Hematopoietic multipotent progenitor cell treated with erythropoietin and hydrocortisone succinate and interleukin-3 and kit ligand, for 15 days (in vitro differentiated cells): Measurements from ENCODE around the gene KLHL29.

Experiments used
- DNase-seq: peaks from one replicate; pipeline ENCODE4 v3.0.0-alpha.2; 2015; ENCODE audit warnings: low spot score

Gene KLHL29

GRCh38 chr2:23550553-23550952 lies 165.6 kb downstream of the KLHL29 start:
- no peak for DNase-seq

DNA sequence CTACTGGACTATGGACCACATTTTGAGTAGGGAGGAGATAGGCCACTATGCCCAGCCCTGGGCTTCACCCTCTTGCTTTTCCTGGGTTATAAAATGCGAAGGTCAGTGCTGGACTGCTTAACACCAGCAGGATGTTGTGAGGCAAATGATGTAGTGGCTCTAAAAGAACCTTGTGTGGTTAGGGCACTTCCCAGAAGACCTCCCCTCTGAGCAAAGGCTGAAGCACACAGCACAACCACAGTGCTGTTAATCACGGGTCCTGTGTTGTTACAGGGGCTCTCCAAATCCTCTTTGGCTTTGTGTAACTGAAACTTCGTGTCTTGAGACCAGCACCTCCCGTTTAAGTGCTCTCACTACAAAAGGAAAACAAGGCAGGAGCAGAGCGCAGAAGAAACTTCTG lies 166.9 kb downstream of the KLHL29 start:
- DNase-seq = no peak

DNA sequence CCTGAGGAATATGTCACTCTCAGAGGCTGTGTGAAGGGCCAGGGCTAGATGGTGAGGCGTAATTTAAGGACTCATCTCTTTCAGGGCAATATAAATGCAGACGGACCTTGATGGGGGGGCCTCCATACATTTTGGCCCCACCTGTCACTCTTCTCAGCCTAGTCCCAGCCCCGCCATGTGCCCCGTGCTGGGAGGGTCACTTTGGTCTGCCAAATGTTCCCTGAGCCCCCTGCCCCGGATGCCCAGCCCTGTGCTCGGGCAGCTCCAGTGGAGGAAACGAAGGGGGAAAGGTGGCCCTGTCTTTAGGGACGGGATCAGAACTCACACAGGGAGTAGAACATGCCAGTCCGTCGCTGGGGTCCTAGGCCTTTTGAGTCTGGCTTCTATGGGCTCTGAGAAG lies 168.6 kb downstream of the KLHL29 start:
- DNase-seq = no peak

GRCh38 chr2:23554054-23554697 lies 169.2 kb downstream of the KLHL29 start:
- no peak for DNase-seq

DNA sequence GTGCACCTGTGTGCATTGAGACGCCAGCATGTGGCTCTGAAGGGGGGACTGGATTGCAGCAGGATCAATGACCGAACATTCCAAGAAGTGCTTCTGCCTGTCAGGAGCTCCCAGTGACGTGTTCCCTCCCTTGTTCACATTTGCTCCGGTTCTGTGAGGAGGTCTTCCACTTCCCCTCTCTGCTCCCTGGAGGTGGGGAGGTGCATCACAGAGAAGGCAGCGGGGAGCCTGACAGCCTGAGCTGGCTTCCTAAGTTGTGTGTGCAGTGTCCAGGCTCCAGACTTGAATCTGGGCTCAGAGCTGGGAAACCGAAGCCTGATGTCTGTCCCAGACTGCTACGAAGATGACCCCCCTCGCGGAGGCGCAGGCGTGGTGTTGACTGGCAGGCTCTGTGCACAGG lies 171.0 kb downstream of the KLHL29 start:
- DNase-seq = no peak

GRCh38 chr2:23556929-23557328 lies 171.9 kb downstream of the KLHL29 start:
- DNase-seq = no peak

DNA sequence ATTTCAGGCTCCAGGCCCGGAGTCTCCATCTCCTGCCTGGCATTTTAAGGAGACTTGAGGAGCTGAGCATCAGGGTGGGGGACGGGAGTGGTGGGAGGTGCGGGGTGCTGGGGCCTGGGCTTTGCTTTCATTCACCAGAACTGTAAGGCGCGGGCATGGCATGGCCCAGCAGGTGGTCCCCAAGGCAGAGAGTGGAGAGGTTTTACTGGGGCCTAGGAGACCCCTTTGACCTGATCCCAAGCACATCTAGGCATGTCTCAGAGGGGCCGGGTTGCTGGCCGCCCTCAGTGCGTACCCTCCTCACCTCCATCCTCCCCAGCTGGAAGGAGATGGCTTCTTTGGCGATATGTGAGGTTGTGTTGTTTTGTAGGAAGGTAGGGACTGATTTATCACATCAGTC lies 172.5 kb downstream of the KLHL29 start:
- DNase-seq = no peak

GRCh38 chr2:23559561-23560239 lies 174.7 kb downstream of the KLHL29 start:
- no peak for DNase-seq

DNA sequence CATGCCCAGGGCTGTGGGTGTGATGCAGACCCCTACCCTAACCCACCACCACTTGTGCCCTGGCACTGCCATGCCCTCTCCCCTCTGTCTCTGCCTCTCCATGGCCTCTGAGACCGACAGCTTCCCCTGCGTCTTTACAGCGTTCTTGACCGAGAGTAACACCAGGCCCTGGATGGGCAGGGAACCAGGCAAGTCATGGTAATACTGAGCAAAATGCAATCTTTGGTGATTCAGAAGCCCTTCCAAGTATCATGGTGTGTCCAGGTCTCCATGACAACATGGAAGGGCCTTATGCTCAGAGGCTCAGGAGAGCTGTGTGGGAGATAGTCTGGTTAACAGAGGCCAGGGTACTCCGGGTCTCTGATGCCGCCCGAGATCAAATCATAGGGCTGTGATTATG lies 176.1 kb downstream of the KLHL29 start:
- no peak for DNase-seq

GRCh38 chr2:23561544-23561943 lies 176.6 kb downstream of the KLHL29 start:
- DNase-seq = no peak

GRCh38 chr2:23562143-23562542 lies 177.2 kb downstream of the KLHL29 start:
- DNase-seq = no peak

DNA sequence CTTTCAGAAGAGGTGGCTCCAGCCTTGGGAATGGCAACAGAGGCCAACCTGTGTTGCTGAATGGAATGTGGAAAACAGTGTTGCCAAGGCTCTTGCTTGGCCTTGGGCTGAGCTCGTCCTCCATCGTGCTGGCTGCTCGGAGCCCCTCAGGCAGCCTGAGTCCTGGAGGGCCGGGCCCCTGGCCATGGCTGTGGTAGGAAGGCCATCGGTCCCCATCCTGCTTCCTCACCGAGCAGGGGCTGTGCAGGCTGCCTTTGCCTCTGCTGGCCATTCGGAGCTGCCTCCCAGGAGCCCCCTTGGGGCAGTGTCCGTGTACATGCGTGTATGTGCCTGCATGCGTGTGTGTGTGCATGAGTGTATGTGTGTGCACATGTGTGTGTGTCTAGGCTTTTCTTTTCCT lies 178.2 kb downstream of the KLHL29 start:
- DNase-seq = no peak

GRCh38 chr2:23563673-23564614 lies 179.0 kb downstream of the KLHL29 start:
- DNase-seq = no peak

DNA sequence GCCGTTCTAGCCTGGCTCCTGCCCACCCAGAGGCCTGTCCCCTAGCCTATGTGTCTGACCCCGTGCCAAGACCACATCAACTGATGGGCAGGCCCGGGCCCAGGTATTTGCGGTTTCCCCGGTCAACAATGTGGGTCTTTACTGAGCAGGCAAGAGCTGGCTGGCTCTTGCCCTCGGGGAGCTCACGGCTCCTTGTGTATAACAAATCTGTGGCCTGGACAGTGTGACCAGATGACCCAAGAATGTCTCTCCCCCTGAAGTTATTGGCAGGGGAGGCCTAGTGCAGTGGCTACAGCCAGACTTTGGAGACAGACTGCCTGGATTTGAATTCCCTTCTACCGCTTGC lies 179.6 kb downstream of the KLHL29 start:
- DNase-seq = no peak

DNA sequence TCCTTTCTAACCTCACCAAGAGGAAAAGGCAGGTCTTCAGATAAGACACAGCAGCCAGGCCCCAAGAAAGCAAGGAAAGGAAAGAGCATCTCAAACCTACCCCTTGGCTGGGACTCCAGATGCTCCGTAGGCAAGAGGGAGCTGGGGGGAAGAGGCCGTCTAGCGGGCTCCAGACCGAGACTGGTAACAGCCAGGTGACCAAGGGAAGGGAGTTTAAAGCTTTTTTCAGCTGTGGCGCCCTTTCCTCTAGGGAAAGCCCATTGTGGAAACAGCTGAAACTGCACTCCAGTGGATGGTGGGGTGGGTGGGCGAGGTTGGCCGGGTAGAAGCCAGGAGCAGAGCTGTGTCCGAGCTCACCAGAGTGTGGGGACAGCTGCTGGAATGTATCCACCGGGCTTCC lies 180.4 kb downstream of the KLHL29 start:
- no peak for DNase-seq

- DNase-seq = no peak
Observed at GRCh38 chr2:23565814-23566213, 180.8 kb downstream of the KLHL29 start.

- no peak for DNase-seq
Observed at GRCh38 chr2:23566241-23567142, 181.5 kb downstream of the KLHL29 start.

- no peak for DNase-seq
Observed at GRCh38 chr2:23567161-23567756, 182.3 kb downstream of the KLHL29 start.

DNA sequence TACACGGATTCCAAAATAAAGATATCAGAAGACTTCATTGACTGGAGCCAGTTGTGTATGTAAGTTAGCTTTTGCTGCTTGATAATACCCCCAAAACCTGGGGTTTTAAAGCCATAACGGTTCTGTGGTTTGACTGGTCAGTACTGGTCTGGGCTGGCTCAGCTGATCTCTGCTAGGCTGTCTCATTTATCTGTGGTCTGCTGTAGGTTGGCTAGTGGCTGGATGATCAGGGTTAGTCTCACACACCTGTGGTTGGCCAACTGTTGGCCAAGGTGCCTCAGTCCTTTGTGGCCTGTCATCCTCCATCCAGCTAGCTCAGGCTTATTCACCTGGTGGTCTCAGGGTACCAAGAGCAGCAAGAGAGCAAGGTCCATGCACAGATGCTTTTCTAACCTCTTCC lies 183.2 kb downstream of the KLHL29 start:
- DNase-seq = no peak

DNA sequence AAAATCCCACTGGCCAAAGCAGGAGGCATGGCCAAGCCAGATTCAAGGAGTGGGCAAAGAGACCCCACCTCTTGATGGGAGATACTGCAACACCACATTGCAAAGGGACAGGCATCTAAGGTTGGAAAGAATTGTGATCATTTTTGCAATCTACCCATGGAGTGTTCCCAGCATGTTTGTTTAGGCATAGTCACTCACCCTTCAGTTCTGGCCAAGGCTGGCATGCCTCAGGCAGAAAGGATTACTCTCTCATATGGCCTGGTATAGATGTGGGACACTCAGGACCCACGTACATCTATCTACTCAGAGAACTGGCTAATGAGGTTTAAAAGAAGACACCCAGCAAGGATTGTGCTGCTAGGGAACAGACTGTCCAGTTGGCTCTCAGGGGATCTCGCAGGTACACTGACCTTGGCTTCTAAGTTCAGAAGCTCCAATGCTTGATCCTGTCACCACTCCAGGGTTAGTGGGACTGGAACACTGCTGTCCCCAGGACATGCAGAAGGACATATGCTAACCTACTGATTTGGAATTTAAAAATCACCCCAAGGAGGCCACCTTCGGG lies 183.7 kb downstream of the KLHL29 start:
- no peak for DNase-seq

- DNase-seq = no peak
Observed at GRCh38 chr2:23569761-23570365, 184.9 kb downstream of the KLHL29 start.
